ENCODE results near the gene OXT. TPM values are rescaled to one million over a fixed set of nuclear protein-coding genes. Genes with fewer than 3 reads are reported as not detected.
A peak's percentile ranks its signal among the peaks of the same experiment; 100 is the strongest.

OXT gene
- polyA plus RNA-seq, 1 donor, result 5.2 TPM

DNA sequence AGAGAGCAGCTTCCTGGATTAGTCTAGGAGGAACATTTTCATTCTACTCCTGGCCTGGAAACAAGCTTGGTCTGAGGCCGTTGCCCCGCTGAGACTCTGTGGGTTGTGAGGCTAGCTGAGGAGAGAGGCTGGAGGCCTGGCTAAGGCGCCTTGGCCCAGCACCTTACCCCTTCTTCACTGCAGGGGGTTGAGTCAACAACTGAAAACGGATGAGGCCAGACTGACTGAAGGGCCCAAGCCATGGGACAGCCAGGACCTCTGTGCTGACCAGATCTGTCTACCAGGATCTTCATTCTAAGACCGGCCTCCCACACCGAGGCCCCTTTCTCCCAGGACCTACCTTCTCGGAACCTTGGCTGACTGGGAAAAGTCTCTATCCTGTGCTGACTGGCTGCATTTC lies 16.6 kb downstream of the OXT start:
- Histone ChIP-seq H3K36me3 (ENCODE audit: control insufficient read depth, insufficient read depth, low read length) (no peaks in the 10 kb centered on the region), H3K9me3 (ENCODE audit: control insufficient read depth, low read depth, low read length) (peaks cover 5% of the 10 kb centered on the region), H3K4me1 (ENCODE audit: control insufficient read depth, insufficient read depth, low read length) (no peaks in the 10 kb centered on the region), H3K27me3 (ENCODE audit: control insufficient read depth, insufficient read depth, low read length) (peaks cover 38% of the 10 kb centered on the region), H3K27ac (ENCODE audit: low read length) (no peak overlapping the region), H3K4me3 (ENCODE audit: low read length) (no peak overlapping the region)
- no CpG with 5 or more reads among the region's 7 CpGs for WGBS (ENCODE audit: insufficient coverage, low lambda C conversion rate)
- DNase-seq, result no peak

DNA sequence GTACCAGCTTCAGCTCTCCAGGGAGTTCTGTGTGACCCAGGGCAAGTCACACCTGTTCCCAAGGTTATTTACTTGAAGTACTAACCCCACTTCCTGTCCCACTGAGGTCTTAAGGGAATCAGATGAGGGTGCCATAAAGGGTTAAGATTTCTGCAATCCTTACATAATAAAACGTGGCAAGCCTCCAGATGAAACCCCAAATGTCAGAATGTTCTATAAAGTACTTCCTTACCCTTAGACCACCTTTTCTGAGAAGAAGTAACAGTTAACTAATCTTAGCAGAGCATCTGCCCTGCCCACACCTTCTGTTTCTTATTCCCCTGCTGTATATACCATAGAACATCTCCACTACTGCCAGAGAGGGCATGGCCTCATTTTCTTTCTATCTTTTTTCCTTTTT lies 19.1 kb downstream of the OXT start:
- no peak overlapping the region for H3K4me3 ChIP-seq (ENCODE audit: low read length)
- H3K36me3 ChIP-seq (ENCODE audit: control insufficient read depth, insufficient read depth, low read length), result no peaks in the 10 kb centered on the region

DNA sequence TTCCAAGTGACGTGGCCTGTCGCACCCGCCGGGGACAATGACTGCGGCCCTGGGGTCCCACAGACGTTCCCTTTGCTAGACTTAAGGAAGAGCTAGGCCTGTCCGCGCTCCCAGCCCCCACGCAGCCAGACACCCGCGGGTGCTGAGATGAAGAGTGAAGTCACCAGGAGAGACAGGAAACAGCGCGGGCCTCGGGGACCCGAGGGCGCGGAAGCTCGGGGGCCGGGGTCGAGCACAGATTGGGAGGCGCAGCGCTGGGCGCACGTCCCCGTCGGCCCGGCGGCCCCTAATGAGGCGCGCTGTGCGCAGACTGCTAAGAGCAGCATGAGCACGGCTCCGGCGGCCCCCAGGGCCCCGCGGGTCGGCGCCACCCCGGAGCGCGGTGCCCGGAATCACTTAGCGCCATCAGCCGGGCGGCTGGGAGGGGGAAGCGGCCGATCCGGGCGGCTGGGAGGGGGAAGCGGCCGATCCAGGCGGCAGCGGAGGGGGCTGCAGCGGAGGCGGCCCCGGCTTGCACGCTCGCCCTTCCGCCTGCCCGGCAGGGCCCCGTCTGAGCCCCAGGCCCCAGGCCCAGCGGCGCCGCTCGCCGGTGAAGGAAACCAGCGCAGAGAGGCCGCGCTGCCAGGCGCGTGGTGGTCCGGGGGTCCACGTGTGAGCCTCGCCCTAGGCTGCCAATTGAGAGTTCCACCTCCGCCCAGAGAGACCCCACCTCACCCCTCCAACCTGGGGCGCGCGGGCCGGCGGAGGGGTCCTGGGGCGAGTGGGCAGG lies 21.4 kb downstream of the OXT start:
- H3K27me3 ChIP-seq (ENCODE audit: control insufficient read depth, insufficient read depth, low read length), result peaks cover 35% of the 10 kb centered on the region
- no CpG with 5 or more reads among the region's 81 CpGs for WGBS (ENCODE audit: insufficient coverage, low lambda C conversion rate)
- H3K27ac ChIP-seq (ENCODE audit: low read length), result no peak overlapping the region
- H3K9me3 ChIP-seq (ENCODE audit: control insufficient read depth, low read depth, low read length), result peaks cover 3% of the 10 kb centered on the region
- peak in 1 of 2 donors; percentile 35 for DNase-seq
- H3K4me3 ChIP-seq (ENCODE audit: low read length), result peak overlapping the region; percentile 3
- peaks cover 3% of the 10 kb centered on the region for H3K4me1 ChIP-seq (ENCODE audit: control insufficient read depth, insufficient read depth, low read length)
- H3K36me3 ChIP-seq (ENCODE audit: control insufficient read depth, insufficient read depth, low read length), result no peaks in the 10 kb centered on the region

More for the DNA sequence above, 19.1 kb downstream of the OXT start:
- Histone ChIP-seq H3K9me3 (ENCODE audit: control insufficient read depth, low read depth, low read length) (peaks cover 3% of the 10 kb centered on the region), H3K27ac (ENCODE audit: low read length) (no peak overlapping the region), H3K27me3 (ENCODE audit: control insufficient read depth, insufficient read depth, low read length) (peaks cover 35% of the 10 kb centered on the region), H3K4me1 (ENCODE audit: control insufficient read depth, insufficient read depth, low read length) (peaks cover 3% of the 10 kb centered on the region)
- WGBS (ENCODE audit: insufficient coverage, low lambda C conversion rate), result no CpG with 5 or more reads among the region's 1 CpG
- no peak for DNase-seq

DNA sequence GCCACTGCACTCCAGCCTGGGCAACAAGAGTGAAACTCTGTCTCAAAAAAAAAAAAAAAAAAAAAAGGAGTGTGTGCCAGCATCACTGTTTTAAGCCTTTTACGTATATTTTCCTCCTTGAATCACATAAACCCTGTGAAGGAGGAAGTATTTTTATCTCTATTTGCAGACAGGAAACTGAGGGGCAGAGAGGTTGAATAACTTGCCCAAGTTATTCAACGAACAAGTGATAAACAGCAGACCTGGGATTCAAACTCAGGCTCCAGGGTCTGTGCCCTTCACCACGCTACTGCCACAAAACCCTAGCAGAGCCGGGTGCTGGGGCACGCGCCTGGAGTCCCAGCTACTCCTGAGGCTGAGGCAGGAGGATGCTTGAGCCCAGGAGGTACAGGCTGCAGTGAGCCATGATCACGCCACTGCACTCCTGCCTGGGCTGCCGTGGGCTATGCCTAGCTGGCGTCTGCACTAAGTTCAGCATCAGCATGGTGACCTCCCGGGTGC lies 22.5 kb downstream of the OXT start:
- Histone ChIP-seq H3K27me3 (ENCODE audit: control insufficient read depth, insufficient read depth, low read length) (peaks cover 35% of the 10 kb centered on the region), H3K4me1 (ENCODE audit: control insufficient read depth, insufficient read depth, low read length) (peaks cover 3% of the 10 kb centered on the region), H3K9me3 (ENCODE audit: control insufficient read depth, low read depth, low read length) (peaks cover 3% of the 10 kb centered on the region), H3K36me3 (ENCODE audit: control insufficient read depth, insufficient read depth, low read length) (no peaks in the 10 kb centered on the region), H3K4me3 (ENCODE audit: low read length) (no peak overlapping the region), H3K27ac (ENCODE audit: low read length) (no peak overlapping the region)
- no peak for DNase-seq
- no CpG with 5 or more reads among the region's 10 CpGs for WGBS (ENCODE audit: insufficient coverage, low lambda C conversion rate)

DNA sequence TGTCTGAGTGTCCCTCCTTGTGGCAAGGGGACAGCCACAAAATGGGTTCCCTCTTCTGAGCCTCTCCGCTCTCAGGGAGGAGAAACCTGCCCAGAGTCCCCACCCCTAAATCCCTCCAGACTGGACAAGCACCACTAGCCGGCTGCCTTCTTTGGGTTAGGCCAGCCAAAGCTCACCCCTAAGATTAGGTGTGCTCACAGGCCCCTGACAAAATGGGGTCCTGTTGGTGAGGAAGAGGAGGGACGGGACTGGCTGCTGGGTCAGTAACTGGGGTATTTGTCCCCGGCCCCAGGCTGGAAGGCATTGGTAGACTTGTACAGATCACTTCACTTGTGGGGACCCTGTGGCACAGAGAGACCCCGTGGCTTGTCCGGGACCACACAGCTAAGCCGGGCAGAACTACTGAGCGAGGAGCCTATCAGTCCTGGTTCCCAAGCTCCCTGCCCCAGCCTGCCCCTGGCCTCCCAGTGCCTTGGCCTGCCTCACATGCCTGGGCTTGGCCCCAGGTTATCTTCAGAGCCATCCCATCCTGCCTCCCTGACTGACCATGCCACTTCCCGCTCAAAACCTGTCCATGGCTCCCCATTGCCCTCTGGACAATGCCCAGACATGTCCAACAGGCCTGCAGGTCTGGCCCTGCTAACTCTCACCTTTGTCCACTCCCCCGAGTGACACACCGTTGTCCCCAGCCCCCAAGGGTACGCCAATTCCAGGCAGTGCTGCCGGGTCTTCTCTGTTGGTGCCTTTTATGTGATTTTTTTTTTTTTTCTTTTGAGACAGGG lies 23.6 kb downstream of the OXT start:
- DNase-seq, result no peak
- Histone ChIP-seq H3K36me3 (ENCODE audit: control insufficient read depth, insufficient read depth, low read length) (no peaks in the 10 kb centered on the region), H3K27me3 (ENCODE audit: control insufficient read depth, insufficient read depth, low read length) (peaks cover 31% of the 10 kb centered on the region), H3K4me1 (ENCODE audit: control insufficient read depth, insufficient read depth, low read length) (peaks cover 3% of the 10 kb centered on the region), H3K4me3 (ENCODE audit: low read length) (no peak overlapping the region), H3K27ac (ENCODE audit: low read length) (no peak overlapping the region), H3K9me3 (ENCODE audit: control insufficient read depth, low read depth, low read length) (peaks cover 3% of the 10 kb centered on the region)
- WGBS (ENCODE audit: insufficient coverage, low lambda C conversion rate), result no CpG with 5 or more reads among the region's 13 CpGs

DNA sequence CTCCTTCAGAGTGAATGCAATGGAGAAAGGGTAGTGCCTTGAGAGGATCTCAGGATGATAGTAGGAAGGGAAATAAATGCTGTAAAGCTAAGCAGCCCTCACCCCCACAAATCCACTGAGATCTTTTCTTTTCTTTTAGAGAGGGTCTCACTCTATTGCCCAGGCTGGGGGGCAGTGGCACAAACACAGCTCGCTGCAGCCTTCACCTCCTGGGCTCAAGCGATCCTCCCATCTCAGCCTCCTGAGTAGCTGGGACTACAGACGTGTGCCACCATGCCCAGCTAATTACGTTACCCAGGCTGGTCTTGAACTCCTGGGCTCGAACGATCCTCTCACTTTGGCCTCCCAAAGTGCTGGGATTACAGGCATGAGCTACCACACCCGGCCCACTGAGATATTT lies 29.1 kb downstream of the OXT start:
- H3K27ac ChIP-seq (ENCODE audit: low read length), result no peak overlapping the region
- H3K27me3 ChIP-seq (ENCODE audit: control insufficient read depth, insufficient read depth, low read length), result no peaks in the 10 kb centered on the region
- WGBS (ENCODE audit: insufficient coverage, low lambda C conversion rate), result no CpG with 5 or more reads among the region's 7 CpGs
- peaks cover 4% of the 10 kb centered on the region for H3K4me1 ChIP-seq (ENCODE audit: control insufficient read depth, insufficient read depth, low read length)
- no peak overlapping the region for H3K4me3 ChIP-seq (ENCODE audit: low read length)
- H3K9me3 ChIP-seq (ENCODE audit: control insufficient read depth, low read depth, low read length), result no peaks in the 10 kb centered on the region
- DNase-seq, result no peak
- H3K36me3 ChIP-seq (ENCODE audit: control insufficient read depth, insufficient read depth, low read length), result no peaks in the 10 kb centered on the region

DNA sequence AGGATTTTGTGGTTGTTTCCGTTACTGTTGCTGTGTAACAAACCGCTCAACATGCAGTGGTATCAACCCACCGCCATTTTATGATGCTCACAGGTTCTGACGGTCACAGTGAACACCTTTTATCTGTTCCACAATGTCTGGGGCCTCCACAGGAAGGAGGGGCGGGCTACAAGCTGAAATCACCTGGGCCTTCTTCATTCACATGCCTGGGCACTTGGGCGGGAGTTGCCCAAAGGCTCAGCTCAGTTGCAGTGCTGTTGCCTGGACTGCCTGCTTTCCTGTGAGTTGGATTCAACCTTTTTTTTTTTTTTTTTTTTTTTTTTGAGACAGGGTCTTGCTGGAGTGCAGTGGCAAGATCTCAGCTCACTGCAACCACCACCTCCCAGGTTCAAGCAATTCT lies 29.8 kb downstream of the OXT start:
- no peak overlapping the region for H3K4me3 ChIP-seq (ENCODE audit: low read length)
- no peak for DNase-seq
- H3K27ac ChIP-seq (ENCODE audit: low read length), result no peak overlapping the region
- no CpG with 5 or more reads among the region's 6 CpGs for WGBS (ENCODE audit: insufficient coverage, low lambda C conversion rate)
- H3K9me3 ChIP-seq (ENCODE audit: control insufficient read depth, low read depth, low read length), result no peaks in the 10 kb centered on the region
- no peaks in the 10 kb centered on the region for H3K36me3 ChIP-seq (ENCODE audit: control insufficient read depth, insufficient read depth, low read length)
- peaks cover 4% of the 10 kb centered on the region for H3K4me1 ChIP-seq (ENCODE audit: control insufficient read depth, insufficient read depth, low read length)
- no peaks in the 10 kb centered on the region for H3K27me3 ChIP-seq (ENCODE audit: control insufficient read depth, insufficient read depth, low read length)

DNA sequence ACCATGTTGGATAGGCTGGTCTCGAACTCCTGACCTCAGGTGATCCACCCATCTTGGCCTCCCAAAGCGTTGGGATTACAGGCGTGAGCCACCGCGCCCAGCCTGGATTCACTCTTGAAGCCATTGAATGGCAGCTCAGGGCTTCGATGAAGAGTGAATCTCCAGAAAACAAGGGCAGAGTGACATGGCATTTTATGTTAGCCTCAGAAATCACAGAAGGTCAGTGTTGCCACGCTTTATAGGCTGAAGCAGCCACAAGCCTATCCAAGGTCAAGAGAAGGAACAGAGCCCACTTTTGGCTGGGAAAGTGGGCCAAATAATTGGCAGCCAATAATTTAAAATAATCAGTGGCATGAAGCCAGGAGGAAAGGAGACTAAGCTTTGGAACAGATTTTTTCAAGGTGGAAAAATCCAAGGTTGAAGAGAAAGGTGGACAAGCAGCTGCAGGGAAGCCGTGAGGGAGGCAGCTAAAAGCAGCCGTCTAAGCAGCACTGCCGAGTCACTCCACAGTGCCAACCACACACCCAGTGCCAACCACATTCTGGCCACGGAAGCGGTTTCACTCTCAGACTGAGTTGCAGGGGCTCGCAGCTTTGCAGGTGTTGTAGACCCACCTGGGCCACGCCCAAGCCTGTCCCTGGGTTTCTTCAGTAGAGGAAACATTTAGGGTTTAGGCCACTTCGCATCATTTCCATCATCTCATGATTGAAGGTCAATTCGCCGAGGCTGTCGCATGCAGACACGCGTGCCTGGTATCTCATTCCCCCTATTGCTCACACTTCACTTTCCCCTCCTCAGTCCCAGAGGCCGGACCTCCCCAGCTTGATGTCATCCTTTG lies 30.5 kb downstream of the OXT start:
- Histone ChIP-seq H3K27ac (ENCODE audit: low read length) (no peak overlapping the region), H3K36me3 (ENCODE audit: control insufficient read depth, insufficient read depth, low read length) (peaks cover 3% of the 10 kb centered on the region), H3K9me3 (ENCODE audit: control insufficient read depth, low read depth, low read length) (no peaks in the 10 kb centered on the region), H3K4me3 (ENCODE audit: low read length) (no peak overlapping the region), H3K4me1 (ENCODE audit: control insufficient read depth, insufficient read depth, low read length) (peaks cover 4% of the 10 kb centered on the region), H3K27me3 (ENCODE audit: control insufficient read depth, insufficient read depth, low read length) (no peaks in the 10 kb centered on the region)
- WGBS (ENCODE audit: insufficient coverage, low lambda C conversion rate), result no CpG with 5 or more reads among the region's 21 CpGs
- no peak for DNase-seq

DNA sequence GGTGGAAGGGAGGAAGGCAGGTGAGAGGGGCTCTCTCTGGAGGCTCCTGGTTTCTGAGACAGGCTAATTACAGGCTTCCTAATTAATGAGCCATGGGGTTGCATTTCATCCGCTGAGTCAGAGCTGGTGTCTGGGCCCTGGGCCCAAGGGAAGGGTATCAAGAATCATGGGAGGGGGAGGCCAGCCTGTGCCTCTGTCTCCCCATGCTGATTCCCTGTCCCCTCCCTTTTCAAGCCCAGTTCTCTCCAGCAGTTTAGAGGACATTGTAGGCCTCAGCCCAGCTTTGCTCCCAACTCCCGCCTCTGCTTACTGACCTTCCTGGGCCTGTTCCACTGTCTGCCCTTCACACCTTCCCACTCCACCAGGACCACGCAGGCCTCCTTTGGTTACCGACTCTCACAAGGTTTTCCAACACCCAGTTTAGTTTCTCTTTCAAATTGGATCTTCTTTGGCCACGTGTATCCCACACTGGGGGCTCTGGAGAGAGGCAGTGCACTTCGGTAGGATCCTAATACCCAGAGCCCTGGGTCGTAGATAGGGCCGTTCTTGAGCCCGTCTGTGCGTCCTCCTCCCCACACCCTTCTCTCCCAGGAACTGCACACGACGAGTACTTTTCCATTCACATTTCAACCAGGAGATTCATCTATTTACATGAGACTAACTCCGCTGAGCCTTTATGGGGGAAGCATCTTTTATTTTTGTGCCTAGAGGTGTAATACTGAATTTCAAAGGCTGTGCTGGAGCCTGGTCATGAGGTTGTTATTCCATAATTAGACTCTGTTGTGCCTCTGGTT lies 31.4 kb downstream of the OXT start:
- Histone ChIP-seq H3K4me3 (ENCODE audit: low read length) (no peak overlapping the region), H3K27ac (ENCODE audit: low read length) (no peak overlapping the region), H3K9me3 (ENCODE audit: control insufficient read depth, low read depth, low read length) (no peaks in the 10 kb centered on the region), H3K4me1 (ENCODE audit: control insufficient read depth, insufficient read depth, low read length) (peaks cover 4% of the 10 kb centered on the region), H3K27me3 (ENCODE audit: control insufficient read depth, insufficient read depth, low read length) (no peaks in the 10 kb centered on the region), H3K36me3 (ENCODE audit: control insufficient read depth, insufficient read depth, low read length) (peaks cover 8% of the 10 kb centered on the region)
- WGBS (ENCODE audit: insufficient coverage, low lambda C conversion rate), result no CpG with 5 or more reads among the region's 13 CpGs
- DNase-seq, result no peak
